ENCODE measurements around the gene SMIM3.
"Not testable (repeated sequence)": the region's sequence is repeated elsewhere in the genome, so short reads cannot be mapped to it uniquely, and the experiment has no call there.

The SMIM3 gene

DNA sequence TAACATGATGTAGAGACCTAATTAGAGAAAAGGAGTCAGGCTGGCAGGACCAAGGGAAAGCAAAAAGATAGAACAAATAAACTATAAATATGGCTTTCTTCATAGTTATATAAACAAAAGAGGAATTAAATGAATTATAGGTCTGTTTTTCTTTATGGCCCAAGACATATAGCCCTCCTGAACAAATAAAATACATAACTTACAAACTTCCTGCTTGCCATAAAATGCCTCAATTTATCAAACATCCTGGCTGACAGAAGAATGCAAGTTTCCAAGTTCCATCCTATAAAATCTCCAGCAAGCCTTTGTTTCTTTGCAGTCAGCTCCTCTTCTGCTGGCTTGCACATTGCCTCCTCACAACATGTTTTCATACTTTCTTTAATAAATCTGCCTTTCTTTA, 36.5 kb downstream of the SMIM3 start:
- in situ Hi-C loops (cut with MboI; ENCODE audit: low pct_unique_long_range_greater_than_20kb, low sequenced_read_pairs, unreplicated experiment), result loop anchor here (25.0 kb wide), 1 partner anchor 253 kb away; no protein-coding TSS in a partner anchor
- no peak for DNase-seq (ENCODE audit: low spot score)
- TF ChIP-seq, protein P1, sequence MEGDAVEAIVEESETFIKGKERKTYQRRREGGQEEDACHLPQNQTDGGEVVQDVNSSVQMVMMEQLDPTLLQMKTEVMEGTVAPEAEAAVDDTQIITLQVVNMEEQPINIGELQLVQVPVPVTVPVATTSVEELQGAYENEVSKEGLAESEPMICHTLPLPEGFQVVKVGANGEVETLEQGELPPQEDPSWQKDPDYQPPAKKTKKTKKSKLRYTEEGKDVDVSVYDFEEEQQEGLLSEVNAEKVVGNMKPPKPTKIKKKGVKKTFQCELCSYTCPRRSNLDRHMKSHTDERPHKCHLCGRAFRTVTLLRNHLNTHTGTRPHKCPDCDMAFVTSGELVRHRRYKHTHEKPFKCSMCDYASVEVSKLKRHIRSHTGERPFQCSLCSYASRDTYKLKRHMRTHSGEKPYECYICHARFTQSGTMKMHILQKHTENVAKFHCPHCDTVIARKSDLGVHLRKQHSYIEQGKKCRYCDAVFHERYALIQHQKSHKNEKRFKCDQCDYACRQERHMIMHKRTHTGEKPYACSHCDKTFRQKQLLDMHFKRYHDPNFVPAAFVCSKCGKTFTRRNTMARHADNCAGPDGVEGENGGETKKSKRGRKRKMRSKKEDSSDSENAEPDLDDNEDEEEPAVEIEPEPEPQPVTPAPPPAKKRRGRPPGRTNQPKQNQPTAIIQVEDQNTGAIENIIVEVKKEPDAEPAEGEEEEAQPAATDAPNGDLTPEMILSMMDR (IDR thresholded peaks at IDR 0.05; ENCODE audit: extremely low read depth, insufficient read depth, missing control alignments), result no peak

DNA sequence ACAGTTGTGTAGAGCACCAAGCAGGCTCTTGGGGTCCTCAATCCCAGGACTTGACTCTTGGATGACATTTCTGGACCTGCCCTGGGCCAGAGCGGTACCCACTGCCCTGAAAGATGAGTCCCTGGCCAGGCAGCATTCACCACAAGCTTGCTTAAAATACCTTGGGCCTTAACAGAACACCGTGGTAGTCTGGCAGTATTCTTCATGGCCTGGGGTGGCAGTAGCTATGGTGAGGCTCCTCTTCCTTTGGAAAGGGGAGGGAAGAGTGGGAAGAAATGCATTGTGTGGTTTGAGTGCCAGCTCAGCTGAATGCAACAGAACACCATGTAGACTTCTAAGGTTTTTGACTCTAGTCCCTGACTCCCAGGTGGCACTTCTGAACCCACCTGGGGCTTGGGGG, 38.4 kb downstream of the SMIM3 start:
- TF ChIP-seq, protein P1 (IDR thresholded peaks at IDR 0.05; ENCODE audit: extremely low read depth, insufficient read depth, missing control alignments), result no peak
- no peak for DNase-seq (ENCODE audit: low spot score)
- in situ Hi-C loops (cut with MboI; ENCODE audit: low pct_unique_long_range_greater_than_20kb, low sequenced_read_pairs, unreplicated experiment), result loop anchor here (25.0 kb wide), 1 partner anchor 255 kb away; no protein-coding TSS in a partner anchor

DNA sequence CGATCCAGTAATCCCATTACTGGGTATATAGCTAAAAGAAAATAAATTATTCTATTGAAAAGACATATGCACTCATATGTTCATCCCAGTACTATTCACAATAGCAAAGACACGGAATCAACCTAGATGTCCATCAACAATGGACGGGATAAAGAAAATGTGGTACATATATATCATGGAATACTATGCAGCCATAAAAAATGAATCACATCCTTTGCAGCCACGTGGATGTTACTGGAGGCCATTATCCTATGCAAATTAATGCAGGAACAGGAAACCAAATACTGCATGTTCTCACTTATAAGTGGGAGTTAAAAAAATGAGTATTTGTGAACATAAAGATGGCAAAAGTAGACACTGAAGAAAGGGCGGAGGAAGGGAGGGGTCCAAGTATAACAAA, 51.2 kb downstream of the SMIM3 start:
- in situ Hi-C loops (cut with MboI; ENCODE audit: low pct_unique_long_range_greater_than_20kb, low sequenced_read_pairs, unreplicated experiment), result no loop called here
- TF ChIP-seq, protein P1 (IDR thresholded peaks at IDR 0.05; ENCODE audit: extremely low read depth, insufficient read depth, missing control alignments), result no peak

DNA sequence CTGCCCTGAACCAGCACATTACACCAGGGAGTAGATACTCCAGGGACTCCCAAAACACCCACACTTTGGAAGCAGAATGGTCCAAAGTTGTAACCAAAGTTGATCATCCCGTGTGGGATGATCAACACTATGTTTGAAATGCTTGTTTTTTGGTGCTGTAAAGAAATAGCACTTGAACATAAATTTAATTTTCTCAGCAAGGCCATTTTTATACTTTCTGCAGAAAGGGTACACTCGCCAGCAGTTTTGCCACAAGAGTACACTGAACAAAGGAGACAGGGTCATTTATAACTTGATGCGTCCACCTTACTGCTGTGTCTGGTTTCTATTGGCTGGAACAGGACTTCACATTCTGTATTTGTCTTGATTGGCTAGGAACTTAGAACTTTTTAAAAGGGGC, 53.3 kb downstream of the SMIM3 start:
- DNase-seq (ENCODE audit: low spot score); in situ Hi-C loops (cut with MboI; ENCODE audit: low pct_unique_long_range_greater_than_20kb, low sequenced_read_pairs, unreplicated experiment): not testable (repeated sequence)

More for the DNA sequence above, 51.2 kb downstream of the SMIM3 start:
- DNase-seq (ENCODE audit: low spot score), result no peak

DNA sequence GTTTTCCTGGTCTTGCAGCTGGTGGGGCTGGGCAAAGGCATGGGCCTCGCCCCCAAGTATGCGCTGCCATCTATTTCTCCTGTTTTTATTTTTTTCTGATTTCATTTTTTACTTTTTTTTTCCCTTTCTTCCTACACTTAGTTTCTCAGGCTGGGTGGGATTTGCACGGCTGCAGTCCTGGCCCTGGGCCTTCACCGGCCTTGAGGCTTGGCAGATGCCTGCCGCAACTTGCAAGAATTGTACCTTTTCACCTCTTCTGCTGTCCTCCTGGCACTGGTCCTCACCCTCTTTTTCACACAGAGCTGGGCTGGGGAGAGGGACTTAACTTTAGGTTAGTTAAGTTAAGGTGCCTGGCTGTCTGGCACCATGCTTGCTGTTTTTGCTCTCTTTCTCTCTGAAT, 57.5 kb downstream of the SMIM3 start:
- in situ Hi-C loops (cut with MboI; ENCODE audit: low pct_unique_long_range_greater_than_20kb, low sequenced_read_pairs, unreplicated experiment), result no loop called here
- no peak for DNase-seq (ENCODE audit: low spot score)
- TF ChIP-seq, protein P1 (IDR thresholded peaks at IDR 0.05; ENCODE audit: extremely low read depth, insufficient read depth, missing control alignments), result no peak

DNA sequence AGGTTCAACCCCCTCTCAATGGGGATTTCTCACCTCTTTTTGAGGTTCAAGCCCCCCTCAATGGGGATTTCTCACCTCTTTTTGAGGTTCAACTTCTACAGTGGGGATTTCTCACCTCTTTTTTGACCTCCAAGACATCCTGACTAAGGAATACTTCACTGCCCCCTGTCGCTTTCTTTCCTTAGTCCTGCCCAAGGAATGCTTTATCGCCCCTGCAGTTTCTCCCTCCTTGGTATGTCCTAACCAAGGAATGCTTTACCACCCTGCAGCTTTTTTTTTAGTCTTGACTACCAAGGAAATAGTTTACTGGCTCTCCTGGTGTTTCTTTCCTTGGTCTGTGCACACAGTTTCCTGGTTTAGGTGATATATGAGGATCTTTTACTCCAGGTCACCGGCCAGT, 58.1 kb downstream of the SMIM3 start:
- no peak for DNase-seq (ENCODE audit: low spot score)
- TF ChIP-seq, protein P1 (IDR thresholded peaks at IDR 0.05; ENCODE audit: extremely low read depth, insufficient read depth, missing control alignments), result no peak
- in situ Hi-C loops (cut with MboI; ENCODE audit: low pct_unique_long_range_greater_than_20kb, low sequenced_read_pairs, unreplicated experiment), result no loop called here

DNA sequence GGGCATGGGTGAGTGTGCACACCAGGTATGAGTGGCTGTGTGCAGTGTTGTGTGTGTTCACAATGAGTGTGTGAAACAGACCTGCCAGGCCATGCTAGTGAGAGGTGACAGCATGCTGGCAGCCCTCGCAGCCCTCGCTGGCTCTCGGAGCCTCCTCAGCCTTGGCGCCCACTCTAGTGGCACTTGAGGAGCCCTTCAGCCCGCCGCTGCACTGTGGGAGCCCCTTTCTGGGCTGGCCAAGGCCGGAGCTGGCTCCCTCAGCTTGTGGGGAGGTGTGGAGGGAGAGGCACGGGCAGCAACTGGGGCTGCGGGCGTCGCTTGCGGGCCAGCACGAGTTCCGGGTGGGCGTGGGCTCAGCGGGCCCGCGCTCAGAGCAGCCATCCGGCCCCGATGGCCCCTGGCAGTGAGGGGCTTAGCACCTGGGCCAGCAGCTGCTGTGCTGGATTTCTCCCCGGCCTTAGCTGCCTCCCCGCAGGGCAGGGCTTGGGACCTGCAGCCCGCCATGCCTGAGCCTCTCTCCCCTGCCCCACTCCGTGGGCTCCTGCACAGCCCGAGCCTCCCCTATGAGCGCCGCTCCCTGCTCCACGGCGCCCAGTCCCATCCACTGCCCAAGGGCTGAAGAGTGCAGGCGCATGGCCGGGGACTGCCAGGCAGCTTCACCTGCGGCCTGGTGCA, 66.8 kb downstream of the SMIM3 start:
- DNase-seq (ENCODE audit: low spot score); in situ Hi-C loops (cut with MboI; ENCODE audit: low pct_unique_long_range_greater_than_20kb, low sequenced_read_pairs, unreplicated experiment): not testable (repeated sequence)

DNA sequence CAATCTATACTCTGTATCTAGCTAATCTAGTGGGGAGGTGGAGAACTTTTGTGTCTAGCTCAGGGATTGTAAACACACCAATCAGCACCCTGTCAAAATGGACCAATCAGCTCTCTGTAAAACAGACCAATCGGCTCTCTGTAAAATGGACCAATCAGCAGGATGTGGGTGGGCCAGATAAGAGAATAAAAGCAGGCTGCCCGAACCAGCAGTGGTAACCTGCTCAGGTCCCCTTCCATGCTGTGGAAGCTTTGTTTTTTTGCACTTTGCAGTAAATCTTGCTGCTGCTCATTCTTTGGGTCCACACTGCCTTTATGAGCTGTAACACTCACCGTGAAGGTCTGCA, 67.7 kb downstream of the SMIM3 start, which contains the start of gene IRGM:
TSS of gene IRGM (plus strand) at position 214 of the 346 bp plus-strand sequence. CDS start 1,603 bp downstream, outside the sequence.
- DNase-seq (ENCODE audit: low spot score); in situ Hi-C loops (cut with MboI; ENCODE audit: low pct_unique_long_range_greater_than_20kb, low sequenced_read_pairs, unreplicated experiment): not testable (repeated sequence)
